Left cardiac atrium (tissue), 4 donors: ENCODE results near the gene TTLL6. TPM values are rescaled to one million over a fixed set of nuclear protein-coding genes. Genes with fewer than 3 reads are reported as not detected.
"Not testable (repeated sequence)": the region's sequence is repeated elsewhere in the genome, so short reads cannot be mapped to it uniquely, and the experiment has no call there.

ENCODE experiments used
- ATAC-seq, 2 donors: fragments of 200-7000 bp; cut with Tn5 transposase; one replicate each; pipeline ENCODE4 v1.9.1; 2020; ENCODE audit warnings: mild to moderate bottlenecking in 2 of 2, moderate library complexity in 2 of 2
- DNase-seq: peaks from one replicate; pipeline ENCODE4 v3.0.0-alpha.2; 2020
- intact Hi-C, 2 donors: fragments of 100-400 bp; cut with DNase I; formaldehyde crosslinking; loops; one replicate each; pipeline versions ENCODE4 v1.14.1 to v1.15.1; 2022 to 2023
- microRNA-seq, 2 donors: library from miRNA; unstranded; fragments of <30 nt; microRNA quantifications; one replicate each; pipeline ENCODE4 v1.2.0, GENCODE V29; 2020
- total RNA-seq, 2 donors: library from RNA; stranded (reverse); fragmentation: NEBNext Ultra II Directional; extraction: Animal tissue kit (Norgen Biotek cat#: 25700); gene quantifications; one replicate each; pipeline ENCODE4 v1.2.1, GENCODE V29; 2021
- donor health status: DM: no; HTN: yes; CAD: no.
- donor health status: DM: no; HTN: yes; CAD: no; lungs with severe emphysema.
- donor health status: DM: yes; HTN: yes; CAD: no.
- donor health status: Dilated cardiomyopathy.

TTLL6 gene
- total RNA-seq, 2 donors from 2014 or later = 0.16 TPM; not detected in 1

DNA sequence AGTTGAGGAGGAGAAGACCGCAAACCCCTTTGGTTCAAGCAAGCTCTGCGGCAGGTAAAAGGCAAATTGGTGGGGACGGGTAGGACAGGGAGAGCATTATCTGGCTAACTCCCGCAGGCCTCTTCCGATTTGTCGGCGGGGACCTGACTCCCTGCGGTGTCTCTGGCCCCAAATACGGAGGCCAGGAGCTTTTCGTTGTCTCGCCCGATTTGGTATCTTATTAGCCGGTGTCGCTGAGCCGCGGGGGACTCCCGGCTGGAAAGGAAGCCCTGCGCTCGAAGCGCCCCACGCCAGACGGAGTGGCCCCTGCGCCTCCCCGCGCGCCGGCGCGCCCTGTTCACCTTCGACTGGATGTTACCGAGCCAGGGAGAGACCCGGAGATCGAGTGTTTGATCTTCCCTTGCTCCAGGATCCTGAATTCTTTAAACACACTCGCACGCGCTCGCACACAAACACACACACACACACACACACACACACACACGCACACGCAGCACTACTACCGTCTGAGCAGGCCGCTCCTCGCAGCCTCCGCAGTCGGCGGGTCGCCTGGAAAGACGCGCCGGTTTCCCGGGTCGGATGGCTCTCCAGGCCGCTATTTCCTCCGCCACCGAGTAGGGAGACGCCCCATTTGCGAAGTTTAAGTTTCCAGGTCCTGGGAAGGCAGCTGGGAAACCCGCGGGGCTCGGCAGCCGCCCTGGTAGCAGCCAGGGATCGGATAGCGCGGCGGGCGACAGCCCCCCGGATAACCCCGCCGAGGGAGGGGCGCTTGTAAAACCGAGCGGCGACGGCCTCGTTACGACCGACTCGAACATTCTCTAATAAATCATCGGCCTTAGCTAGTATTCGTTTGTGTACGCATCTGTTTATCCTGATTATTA lies 98.0 kb downstream of the TTLL6 start:
- DNase-seq (no peak), ATAC-seq (no peak)
- intact Hi-C loops = no loop called here

DNA sequence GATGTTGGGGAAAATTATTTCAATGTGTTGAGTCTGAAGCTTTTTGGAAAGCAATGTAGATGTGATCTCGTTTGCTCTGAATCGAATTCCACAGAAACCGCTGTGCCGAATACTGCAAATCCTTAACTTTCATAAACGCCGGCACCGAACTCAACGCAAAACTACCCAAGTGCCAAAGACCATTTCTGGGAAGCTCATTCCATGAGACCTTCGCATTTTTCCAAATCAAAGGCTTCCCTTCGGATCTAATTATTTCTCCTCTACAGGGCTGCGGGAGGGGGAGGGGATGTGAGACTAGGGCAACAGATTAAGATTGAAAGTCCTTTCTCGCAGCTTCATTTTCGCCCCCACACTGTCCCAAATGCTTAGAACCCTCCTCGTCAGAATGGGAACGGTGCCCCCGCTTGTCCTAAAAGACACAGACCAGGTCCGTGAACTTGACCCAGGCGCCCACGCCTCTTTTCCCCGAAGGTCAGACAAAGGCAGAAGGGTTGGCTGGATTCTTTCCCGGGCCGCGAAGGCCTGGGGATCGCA lies 98.7 kb downstream of the TTLL6 start:
- DNase-seq (no peak), ATAC-seq (no peak)
- intact Hi-C loops = no loop called here

DNA sequence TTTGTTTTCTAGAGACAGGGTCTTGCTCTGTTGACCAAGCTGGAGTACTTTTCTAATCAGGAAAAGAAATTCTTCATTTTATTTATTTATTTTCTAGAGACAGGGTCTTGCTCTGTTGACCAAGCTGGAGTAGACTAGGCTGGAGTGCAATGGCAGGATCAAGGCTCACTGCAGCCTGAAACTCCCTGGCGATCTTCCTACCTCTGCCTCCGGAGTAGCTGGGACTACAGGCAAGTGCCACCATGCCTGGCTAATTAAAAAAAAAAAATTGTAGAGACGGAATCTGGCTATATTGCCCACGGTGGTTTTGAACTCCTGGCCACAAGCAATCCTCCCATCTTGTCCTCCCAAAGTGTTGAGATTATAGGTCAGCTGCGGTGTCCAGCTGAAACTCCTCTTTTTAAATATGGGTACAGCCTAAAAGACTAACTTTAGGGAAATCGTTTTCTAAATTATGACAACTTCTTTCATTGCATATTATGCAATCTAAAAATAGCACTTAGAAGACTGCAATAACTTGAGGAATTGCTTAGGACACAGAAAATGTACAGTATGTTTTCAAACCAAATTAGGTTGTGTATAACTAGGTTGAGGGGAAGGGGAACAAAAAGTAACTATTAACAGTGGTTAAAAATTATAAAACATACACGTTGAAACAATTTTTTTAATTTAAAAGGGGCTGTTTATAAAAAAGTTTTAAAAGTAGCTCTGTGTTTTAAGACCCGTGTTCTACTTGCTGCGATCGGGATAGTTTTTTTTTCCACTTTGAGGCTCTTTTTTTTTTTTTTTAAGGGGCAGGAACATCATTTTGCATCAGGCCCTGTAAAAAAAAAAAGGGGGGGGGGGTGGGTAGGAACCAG lies 99.4 kb downstream of the TTLL6 start:
- ATAC-seq (no peak), DNase-seq (no peak)
- intact Hi-C loops = no loop called here

DNA sequence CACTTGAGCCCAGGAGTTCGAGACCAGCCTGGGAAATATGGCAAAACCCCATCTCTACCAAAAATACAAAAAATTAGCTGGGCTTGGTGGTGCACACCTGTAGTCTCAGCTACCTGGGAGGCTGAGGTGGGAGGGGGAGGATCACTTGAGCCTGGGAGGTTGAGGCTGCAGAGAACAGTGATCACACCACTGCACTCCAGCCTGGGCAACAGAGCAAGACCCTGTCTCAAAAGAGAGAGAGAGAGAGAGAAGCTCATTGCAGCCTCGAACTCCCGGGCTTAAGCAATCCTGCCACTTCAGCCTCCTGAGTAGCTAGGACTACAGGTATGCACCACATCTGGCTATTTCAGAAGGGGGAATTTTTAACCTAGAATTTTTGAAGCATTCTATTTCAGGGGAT lies 100.5 kb downstream of the TTLL6 start:
- intact Hi-C loops, DNase-seq, ATAC-seq: not testable (repeated sequence)

DNA sequence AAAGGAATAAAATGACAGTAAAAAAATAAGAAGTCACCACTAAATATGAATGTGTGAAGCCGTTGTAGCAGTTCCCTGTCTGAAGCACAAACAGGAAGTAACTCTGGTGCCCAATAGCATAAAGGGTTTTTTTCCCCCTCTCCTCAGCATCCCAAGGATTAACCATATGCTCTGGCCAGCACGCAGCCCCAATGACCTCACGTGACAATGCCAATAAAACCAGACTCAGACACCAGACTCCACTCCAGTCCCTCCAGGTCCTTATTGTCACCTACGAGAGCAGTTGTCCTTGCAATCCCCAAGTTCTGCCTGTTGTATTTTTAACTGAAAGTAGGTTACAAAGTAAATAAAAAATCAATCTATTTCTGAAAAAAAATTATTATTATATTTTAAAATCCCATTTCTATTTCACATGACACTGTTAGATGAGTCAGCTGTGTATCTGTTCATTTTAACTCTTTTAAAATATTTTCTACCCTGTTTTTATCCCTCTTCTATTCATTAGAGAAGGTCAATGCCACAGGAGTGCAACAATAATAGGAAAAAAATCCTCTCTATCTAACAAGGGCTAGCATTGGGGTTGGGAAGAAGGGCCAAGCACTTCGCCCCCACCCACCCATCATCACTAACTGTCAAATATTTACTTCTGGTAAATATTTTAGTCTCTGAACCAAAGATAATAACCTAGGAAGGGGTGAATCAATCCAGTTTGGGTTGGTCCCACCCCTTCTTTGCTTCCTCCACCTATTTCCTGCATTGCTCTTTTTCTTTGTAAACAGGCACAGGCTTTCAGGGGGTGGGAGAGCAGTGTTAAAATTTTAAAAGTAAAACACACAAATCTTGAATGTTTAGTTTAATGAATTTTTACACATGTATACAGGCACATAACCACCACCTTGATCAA lies 101.3 kb downstream of the TTLL6 start:
- DNase-seq (no peak), ATAC-seq (no peak)
- intact Hi-C loops = no loop called here

Small RNA genes within 50 kb of the gene (microRNA-seq; reads per million reads assigned to microRNA genes)
- 0 reads per million in 2 donors for gene MIR3185

Other genes starting within 250 kb of the TTLL6 start
- 1 to 10 TPM in 1 of 2 donors, under 1 TPM in 1; 0.31 to 1.6 TPM for gene HOXB4, start 238.9 kb downstream of the TTLL6 start, total RNA-seq
- 1 to 10 TPM; 1.2 to 2.8 TPM for gene HOXB3, start 227.0 kb downstream of the TTLL6 start, total RNA-seq
- under 1 TPM in 1 of 2 donors, not detected in 1; 0.41 TPM for gene HOXB5, start 223.4 kb downstream of the TTLL6 start, total RNA-seq
- 1 to 10 TPM in 1 of 2 donors, under 1 TPM in 1; 0.63 to 2.2 TPM for gene HOXB6, start 212.2 kb downstream of the TTLL6 start, total RNA-seq
- 1 to 10 TPM in 1 of 2 donors, under 1 TPM in 1; 0.44 to 1.1 TPM for gene HOXB7, start 206.2 kb downstream of the TTLL6 start, total RNA-seq
- under 1 TPM in 1 of 2 donors, not detected in 1; 0.32 TPM for gene HOXB8, start 201.9 kb downstream of the TTLL6 start, total RNA-seq
- not detected for gene HOXB9, start 190.9 kb downstream of the TTLL6 start, total RNA-seq
- gene PRAC1, start 94.7 kb downstream of the TTLL6 start, total RNA-seq = not detected
- gene PRAC2, start 94.0 kb downstream of the TTLL6 start, total RNA-seq = not detected
- gene HOXB13, start 88.5 kb downstream of the TTLL6 start, total RNA-seq = not detected
- 100 to 1,000 TPM; 180 to 241 TPM for gene CALCOCO2, start 13.8 kb upstream of the TTLL6 start, total RNA-seq
- 100 to 1,000 TPM; 356 to 396 TPM for gene ATP5MC1, start 75.6 kb upstream of the TTLL6 start, total RNA-seq
- 10 to 100 TPM; 42.7 to 51.7 TPM for gene UBE2Z, start 91.2 kb upstream of the TTLL6 start, total RNA-seq
- gene SNF8, start 127.6 kb upstream of the TTLL6 start, total RNA-seq = 100 to 1,000 TPM in 1 of 2 donors, 10 to 100 TPM in 1; 94.7 to 109 TPM
- not detected for gene GIP, start 151.4 kb upstream of the TTLL6 start, total RNA-seq
- gene IGF2BP1, start 180.2 kb upstream of the TTLL6 start, total RNA-seq = under 1 TPM in 1 of 2 donors, not detected in 1; 0.03 TPM